PC-3 (cell line): ENCODE results near the gene DBET.
"Not testable (repeated sequence)": the region's sequence is repeated elsewhere in the genome, so short reads cannot be mapped to it uniquely, and the experiment has no call there.

Source experiments
- EZH2phosphoT487 ChIP-seq: fragments of 300-600 bp; sonication (generic); IDR thresholded peaks from 2 replicates; pipeline ENCODE4 v1.6.1; 2018; ENCODE audit warnings: mild to moderate bottlenecking, antibody characterized with exemption, low read length, borderline replicate concordance
- TF ChIP-seq, protein P1 (sequence below): fragments of 300-600 bp; sonication (generic); conservative IDR thresholded peaks from 2 replicates; pipeline ENCODE4 v1.5.1; 2017; ENCODE audit warnings: antibody characterized with exemption, low read depth, mild to moderate bottlenecking, low read length

GRCh38 chr4:190058997-190059396, 5.3 kb upstream of the DBET start:
- TF ChIP-seq, protein P1, sequence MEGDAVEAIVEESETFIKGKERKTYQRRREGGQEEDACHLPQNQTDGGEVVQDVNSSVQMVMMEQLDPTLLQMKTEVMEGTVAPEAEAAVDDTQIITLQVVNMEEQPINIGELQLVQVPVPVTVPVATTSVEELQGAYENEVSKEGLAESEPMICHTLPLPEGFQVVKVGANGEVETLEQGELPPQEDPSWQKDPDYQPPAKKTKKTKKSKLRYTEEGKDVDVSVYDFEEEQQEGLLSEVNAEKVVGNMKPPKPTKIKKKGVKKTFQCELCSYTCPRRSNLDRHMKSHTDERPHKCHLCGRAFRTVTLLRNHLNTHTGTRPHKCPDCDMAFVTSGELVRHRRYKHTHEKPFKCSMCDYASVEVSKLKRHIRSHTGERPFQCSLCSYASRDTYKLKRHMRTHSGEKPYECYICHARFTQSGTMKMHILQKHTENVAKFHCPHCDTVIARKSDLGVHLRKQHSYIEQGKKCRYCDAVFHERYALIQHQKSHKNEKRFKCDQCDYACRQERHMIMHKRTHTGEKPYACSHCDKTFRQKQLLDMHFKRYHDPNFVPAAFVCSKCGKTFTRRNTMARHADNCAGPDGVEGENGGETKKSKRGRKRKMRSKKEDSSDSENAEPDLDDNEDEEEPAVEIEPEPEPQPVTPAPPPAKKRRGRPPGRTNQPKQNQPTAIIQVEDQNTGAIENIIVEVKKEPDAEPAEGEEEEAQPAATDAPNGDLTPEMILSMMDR, result not testable (repeated sequence)
- not testable (repeated sequence) for TF ChIP-seq EZH2phosphoT487
